Kidney epithelial cell (primary cell): ENCODE measurements around the gene SEMA6A. TPM values are rescaled to one million over a fixed set of nuclear protein-coding genes. Genes with fewer than 3 reads are reported as not detected.
"Not testable (repeated sequence)": the region's sequence is repeated elsewhere in the genome, so short reads cannot be mapped to it uniquely, and the experiment has no call there.

Experiments used
- DNase-seq: peaks from one replicate; pipeline ENCODE4 v3.0.0-alpha.2; 2010; ENCODE audit warnings: low read depth
- H3K27me3 ChIP-seq: 2 replicates; pipeline ENCODE4 v1.6.0; 2011; ENCODE audit warnings: low read length; ENCODE audit not compliant: control insufficient read depth, insufficient read depth
- H3K36me3 ChIP-seq: 2 replicates; pipeline ENCODE4 v1.5.1; 2011; ENCODE audit warnings: low read length; ENCODE audit not compliant: control insufficient read depth, insufficient read depth
- H3K4me3 ChIP-seq: 2 replicates; pipeline ENCODE4 v1.5.1; 2011; ENCODE audit warnings: low read depth, mild to moderate bottlenecking, control low read depth, low read length
- total RNA-seq: library from RNA; depleted of rRNA; stranded (reverse); fragments of >200 nt; gene quantifications from 2 replicates; pipeline ENCODE4 v1.2.3, GENCODE V29; 2015
- TF ChIP-seq, protein P1 (sequence below): IDR thresholded peaks from 2 replicates; pipeline ENCODE4 v1.5.1; 2011; ENCODE audit warnings: mild to moderate bottlenecking, moderate library complexity, low read length, control low read depth, inconsistent platforms; ENCODE audit not compliant: insufficient read depth, poor library complexity, severe bottlenecking

SEMA6A gene
- total RNA-seq, 1 donor from 2014 or later, result 6.3 TPM

- Histone ChIP-seq H3K36me3 (no peaks in the 10 kb centered on the region), H3K4me3 (no peak overlapping the region), H3K27me3 (no peaks in the 10 kb centered on the region)
- TF ChIP-seq, protein P1, sequence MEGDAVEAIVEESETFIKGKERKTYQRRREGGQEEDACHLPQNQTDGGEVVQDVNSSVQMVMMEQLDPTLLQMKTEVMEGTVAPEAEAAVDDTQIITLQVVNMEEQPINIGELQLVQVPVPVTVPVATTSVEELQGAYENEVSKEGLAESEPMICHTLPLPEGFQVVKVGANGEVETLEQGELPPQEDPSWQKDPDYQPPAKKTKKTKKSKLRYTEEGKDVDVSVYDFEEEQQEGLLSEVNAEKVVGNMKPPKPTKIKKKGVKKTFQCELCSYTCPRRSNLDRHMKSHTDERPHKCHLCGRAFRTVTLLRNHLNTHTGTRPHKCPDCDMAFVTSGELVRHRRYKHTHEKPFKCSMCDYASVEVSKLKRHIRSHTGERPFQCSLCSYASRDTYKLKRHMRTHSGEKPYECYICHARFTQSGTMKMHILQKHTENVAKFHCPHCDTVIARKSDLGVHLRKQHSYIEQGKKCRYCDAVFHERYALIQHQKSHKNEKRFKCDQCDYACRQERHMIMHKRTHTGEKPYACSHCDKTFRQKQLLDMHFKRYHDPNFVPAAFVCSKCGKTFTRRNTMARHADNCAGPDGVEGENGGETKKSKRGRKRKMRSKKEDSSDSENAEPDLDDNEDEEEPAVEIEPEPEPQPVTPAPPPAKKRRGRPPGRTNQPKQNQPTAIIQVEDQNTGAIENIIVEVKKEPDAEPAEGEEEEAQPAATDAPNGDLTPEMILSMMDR, result no peak
- no peak for DNase-seq
Measured at GRCh38 chr5:116528519-116529234, 45.9 kb downstream of the SEMA6A start.

DNA sequence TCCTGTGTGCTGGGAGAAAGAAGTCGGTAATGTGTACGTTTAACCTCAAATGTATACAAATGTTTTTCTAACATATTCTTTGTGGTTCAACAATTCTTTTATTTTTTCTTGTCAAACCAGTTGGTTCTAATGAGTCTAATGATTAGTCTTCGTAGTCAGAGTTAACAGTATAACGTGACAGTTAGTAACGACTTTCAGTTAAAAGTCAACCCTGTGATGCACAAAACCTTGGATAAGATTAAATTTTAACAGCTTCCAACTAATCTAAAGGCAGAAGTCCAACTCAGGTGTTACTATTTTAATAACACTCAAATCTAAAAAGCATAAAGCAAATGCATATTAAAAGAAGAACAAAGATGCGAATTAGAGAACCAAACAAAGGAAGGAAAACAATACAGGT lies 47.0 kb downstream of the SEMA6A start:
- TF ChIP-seq, protein P1, result no peak
- DNase-seq, result no peak
- Histone ChIP-seq H3K4me3 (no peak overlapping the region), H3K27me3 (no peaks in the 10 kb centered on the region), H3K36me3 (no peaks in the 10 kb centered on the region)

DNA sequence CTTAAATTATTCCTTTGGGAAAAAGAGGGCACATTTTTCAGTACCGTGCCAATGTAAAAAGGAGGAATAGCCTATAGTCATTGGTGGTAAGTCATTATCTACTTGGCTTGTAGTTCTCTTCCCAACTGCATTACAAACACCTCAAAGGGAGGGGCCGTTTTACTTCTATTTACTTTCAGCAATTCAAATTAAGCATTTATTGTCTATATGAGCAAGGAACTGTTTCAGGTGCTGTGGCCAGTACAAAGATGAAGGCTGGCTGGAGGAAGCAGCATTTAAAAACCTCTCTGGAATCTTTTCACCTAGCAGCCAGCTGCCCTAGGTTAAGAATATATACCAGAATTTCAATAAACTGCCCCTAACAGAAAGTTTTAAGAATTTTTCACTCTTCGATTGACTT lies 48.9 kb downstream of the SEMA6A start:
- Histone ChIP-seq H3K4me3 (no peak overlapping the region), H3K27me3 (no peaks in the 10 kb centered on the region), H3K36me3 (no peaks in the 10 kb centered on the region)
- no peak for DNase-seq
- TF ChIP-seq, protein P1, result no peak

DNA sequence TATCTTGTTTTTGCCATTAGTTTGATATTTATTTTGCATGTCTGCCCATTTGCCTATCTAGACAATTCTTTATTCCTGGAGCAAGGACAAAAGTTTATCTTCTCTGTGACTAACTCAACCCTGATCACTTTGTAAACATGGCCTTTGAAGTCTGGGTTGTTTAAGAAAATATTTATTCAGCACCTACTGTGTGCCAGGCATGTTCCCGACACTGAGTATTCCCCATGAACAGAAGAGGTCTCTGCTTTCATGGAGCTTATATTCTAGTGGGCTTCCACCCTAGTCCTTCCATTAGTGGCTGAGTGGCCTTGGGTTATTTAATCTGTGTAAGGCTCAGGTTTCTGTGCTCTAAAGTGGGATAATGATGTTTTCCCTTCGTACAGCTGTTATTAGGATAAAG lies 49.7 kb downstream of the SEMA6A start:
- TF ChIP-seq, protein P1, result no peak
- Histone ChIP-seq H3K36me3 (no peaks in the 10 kb centered on the region), H3K4me3 (no peak overlapping the region), H3K27me3 (no peaks in the 10 kb centered on the region)
- DNase-seq, result no peak

DNA sequence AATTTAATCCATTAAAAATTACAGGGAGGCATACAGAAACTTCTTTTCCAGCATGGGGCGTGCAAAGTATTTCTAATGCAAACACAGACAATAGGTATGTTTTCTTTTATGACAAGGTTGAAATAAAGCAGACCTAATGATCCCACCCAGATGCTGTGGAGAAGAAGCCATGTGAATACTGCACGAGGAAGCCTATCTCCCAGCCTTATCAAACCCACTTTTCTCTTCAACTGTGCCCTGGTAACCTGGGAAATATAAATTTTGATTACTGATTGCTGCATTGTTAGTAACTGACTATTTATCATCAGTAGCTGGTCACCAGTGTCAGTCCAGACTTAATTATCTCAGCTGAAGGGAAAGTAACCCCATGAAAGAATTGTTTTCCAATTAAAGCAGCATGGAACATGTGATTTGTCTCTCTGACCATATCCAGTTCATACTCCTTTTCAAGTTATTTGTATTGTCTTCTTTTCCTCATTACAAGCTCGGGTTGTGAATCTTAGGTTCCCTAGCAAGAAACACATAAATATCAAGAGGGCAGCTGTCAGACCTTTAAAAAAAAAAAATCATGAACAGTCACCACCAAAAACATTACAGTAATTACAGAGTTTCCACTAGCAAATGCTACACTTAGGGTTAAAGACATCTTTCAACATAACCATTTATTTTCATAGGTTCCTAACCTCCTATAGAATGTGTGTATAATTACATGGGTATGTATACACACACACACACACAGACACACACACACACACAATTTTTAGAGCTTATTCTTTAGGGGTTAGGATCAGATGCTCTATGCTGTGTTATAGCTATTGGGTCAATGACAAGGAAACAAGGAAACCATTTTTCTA lies 50.3 kb downstream of the SEMA6A start:
- Histone ChIP-seq H3K36me3 (no peaks in the 10 kb centered on the region), H3K4me3 (no peak overlapping the region), H3K27me3 (no peaks in the 10 kb centered on the region)
- TF ChIP-seq, protein P1, result no peak
- no peak for DNase-seq

DNA sequence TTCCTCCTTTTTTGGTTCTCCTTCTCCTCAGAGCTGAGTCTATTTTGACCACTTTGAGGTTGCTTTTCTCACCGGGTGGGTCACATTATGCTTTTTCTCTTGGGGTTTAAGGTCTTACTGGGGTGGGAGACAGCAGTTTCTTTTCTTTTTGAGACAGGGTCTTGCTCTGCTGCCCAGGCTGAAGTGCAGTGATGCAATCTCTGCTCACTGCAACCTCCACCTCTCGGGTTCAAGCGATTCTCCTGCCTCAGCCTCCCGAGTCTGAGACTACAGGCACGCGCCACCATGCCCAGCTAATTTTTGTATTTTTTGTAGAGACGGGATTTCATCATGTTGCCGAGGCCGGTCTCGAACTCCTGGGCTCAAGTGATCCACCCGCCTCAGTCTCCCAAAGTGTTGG lies 51.4 kb downstream of the SEMA6A start:
- not testable (repeated sequence) for H3K36me3 ChIP-seq, DNase-seq, H3K27me3 ChIP-seq, H3K4me3 ChIP-seq
